ENCODE data around the gene KCNG4.

KCNG4 gene, protein sequence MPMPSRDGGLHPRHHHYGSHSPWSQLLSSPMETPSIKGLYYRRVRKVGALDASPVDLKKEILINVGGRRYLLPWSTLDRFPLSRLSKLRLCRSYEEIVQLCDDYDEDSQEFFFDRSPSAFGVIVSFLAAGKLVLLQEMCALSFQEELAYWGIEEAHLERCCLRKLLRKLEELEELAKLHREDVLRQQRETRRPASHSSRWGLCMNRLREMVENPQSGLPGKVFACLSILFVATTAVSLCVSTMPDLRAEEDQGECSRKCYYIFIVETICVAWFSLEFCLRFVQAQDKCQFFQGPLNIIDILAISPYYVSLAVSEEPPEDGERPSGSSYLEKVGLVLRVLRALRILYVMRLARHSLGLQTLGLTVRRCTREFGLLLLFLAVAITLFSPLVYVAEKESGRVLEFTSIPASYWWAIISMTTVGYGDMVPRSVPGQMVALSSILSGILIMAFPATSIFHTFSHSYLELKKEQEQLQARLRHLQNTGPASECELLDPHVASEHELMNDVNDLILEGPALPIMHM

GRCh38 chr16:84239909-84240308, at the start of gene KCNG4:
Gene KCNG4 (minus strand): TSS chr16:84240012. CDS start chr16:84237485, 2,527 bp downstream.
- no peak for DNase-seq

DNA sequence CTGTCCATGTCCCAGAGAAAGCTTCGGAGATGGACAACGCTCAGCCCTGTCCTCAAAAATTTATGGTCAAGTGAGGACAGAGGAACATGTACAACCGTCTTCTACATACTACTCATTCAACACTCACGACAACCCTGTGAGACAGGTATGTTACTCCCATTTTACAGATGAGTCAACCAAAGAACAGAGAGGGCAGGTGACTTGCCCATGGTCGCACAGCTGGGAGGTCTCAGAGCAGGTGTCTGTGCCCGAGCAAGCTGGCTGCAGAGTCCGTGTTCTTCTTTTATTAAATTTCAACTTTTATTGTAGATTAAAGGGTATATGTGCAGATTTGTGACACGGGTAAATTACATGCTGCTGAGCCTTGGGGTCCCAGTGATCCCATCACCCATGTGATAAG, 49.1 kb upstream of the KCNG4 start:
- DNase-seq = no peak

GRCh38 chr16:84286578-84287240, 46.9 kb upstream of the KCNG4 start:
- no peak for DNase-seq

DNA sequence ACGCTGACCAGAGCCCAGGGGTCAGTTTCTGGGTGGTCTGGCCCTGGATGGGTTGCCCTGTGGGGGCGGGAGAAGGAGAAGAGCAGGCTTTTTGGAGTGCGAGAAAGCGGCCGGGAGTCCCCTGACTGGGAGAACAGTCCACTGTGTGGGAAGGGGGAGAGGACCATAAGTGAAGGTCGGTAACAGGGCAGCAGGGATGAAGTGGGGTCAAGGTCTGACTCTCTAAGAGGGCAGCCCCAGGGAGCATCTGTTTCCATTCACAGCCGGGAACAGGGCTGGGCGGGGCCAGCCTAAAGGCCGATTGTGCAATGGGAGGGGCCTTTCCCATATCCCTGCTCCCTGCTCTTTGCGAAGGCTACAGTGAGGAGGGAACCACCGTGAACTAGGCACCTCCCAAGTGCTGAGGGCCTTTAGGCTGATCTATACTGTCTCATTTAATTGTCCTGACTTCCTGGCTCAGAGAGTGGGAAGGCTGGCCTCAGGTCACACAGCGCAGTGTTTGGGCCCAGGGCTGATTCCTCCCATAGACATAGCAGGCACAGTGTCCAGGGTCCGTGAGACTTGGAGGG, 44.4 kb upstream of the KCNG4 start:
- DNase-seq = no peak

DNA sequence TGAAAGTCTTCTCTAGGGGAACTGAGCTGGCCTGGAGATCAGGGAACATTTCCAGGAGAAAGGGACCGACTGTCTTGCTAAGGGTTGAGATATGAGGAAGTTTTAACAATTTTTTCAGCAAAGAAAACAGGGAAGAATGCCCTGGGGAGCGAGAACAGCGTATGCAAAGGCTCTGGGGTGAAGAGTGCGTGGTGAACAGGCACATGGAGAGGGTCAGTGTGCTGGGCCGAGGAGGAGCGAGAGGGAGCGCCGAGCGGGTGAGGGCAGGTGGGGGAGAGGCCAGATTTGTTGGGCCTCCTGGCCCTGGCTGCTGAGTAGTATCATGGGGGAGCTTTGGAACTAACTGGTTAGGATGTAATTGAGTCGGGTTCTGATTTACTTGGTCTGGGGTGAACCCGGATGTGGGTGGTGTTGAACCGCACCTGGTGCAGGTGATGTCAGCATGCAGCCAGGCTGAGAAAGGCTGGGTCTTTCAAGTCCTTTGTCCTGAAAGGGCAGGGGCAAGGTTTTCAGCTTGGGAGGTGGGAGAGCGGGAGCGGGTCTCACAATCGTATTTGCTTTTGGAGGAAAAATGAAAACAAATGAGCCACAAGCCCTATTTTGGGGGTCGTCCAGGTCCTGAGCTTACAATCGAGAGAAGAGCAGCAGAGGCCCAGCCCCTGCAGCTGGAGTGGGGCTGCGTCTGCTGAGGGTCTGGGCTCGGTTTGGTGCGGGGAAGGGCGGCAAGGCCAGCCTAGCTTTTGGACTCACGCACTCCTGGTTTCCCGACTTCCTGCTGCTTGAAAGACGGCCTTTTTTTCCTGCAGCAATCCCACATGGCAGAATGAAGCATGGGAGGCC, 43.7 kb upstream of the KCNG4 start:
- no peak for DNase-seq

DNA sequence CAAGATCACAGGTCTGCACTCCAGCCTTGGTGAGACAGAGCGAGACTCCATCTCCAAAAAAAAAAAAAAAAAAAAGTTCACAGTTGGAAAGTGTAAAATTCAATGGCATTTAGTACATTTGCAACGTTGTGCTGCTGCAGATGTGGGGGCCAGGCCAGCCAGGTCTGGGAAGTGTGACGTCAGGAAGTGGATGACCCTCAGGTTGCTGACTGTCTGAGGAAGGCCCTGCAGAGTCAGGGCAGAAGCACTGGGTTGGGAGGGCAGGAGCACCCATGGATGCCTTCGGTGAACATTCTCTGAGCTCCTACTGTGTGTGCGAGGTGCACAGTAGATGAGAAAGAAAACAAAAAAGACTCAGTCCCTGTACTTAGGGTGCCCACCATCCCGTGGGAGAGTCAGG, 42.7 kb upstream of the KCNG4 start:
- no peak for DNase-seq

GRCh38 chr16:84281074-84281473, 41.3 kb upstream of the KCNG4 start:
- DNase-seq = no peak

DNA sequence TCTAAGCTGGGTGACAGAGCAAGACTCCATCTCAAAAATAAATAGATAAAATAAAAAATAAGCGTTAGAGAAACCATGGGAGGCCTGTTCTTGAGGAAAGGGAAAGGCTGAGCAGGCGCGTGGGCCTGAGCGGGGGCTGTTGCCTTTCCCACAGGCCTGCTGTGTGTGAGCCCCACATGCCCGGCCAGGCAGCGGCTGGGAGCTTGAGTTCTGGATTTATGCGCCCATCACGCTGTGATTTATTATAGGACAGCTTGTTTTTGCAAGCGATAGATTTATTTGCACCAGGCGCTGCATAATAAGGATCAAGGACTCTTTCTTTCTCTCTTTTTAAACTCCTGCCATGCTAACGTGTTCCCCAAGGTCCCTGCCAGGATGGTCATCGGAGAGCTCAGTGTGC, 40.1 kb upstream of the KCNG4 start:
- no peak for DNase-seq

DNA sequence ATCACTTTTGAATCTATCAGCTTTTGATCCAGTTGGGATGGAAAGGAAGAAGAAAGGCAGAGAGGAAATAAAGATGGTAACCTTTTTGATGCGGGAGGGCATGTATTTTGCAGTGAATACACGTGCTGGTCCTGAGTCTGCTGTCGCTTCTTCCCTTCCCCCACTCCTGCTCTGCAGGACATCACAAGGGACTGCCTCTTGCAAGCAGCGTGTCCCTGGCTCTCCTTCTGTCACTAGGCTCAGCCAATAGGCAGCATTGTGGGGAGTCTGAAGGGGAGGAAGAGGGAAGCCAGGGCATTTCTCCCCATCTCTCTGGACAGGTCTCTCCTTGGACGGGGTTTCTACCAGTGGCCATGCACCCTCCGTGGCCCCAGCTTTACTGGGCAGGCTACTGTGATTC, 39.2 kb upstream of the KCNG4 start:
- DNase-seq = no peak

DNA sequence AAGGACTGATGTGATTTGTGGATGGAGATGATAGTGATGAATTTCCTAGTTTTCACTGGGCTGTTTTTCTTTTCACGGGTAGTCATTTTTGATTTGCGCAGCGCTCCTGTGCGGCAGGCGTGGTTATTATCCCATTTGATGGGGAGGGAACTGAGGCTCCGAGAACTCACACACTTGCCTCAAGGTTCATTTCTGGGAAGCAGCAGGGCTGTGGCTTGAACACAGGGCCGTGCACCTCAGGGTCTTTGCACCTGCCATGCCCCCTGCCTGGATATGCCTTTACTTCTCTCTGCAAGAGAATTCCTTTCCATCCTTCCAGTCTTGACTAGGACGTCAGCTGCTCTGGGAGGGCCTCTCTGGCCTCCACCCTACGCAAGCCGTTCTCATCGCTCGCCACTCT, 38.5 kb upstream of the KCNG4 start:
- DNase-seq = no peak

- DNase-seq = peak; percentile 81 to 83
Observed at GRCh38 chr16:84277244-84277823, 37.5 kb upstream of the KCNG4 start.

GRCh38 chr16:84275585-84276151, 35.9 kb upstream of the KCNG4 start:
- DNase-seq = no peak

- no peak for DNase-seq
Observed at GRCh38 chr16:84274515-84274914, 34.7 kb upstream of the KCNG4 start.

GRCh38 chr16:84272740-84273320, 33.0 kb upstream of the KCNG4 start:
- DNase-seq = no peak

- no peak for DNase-seq
Observed at GRCh38 chr16:84271866-84272265, 32.1 kb upstream of the KCNG4 start.

DNA sequence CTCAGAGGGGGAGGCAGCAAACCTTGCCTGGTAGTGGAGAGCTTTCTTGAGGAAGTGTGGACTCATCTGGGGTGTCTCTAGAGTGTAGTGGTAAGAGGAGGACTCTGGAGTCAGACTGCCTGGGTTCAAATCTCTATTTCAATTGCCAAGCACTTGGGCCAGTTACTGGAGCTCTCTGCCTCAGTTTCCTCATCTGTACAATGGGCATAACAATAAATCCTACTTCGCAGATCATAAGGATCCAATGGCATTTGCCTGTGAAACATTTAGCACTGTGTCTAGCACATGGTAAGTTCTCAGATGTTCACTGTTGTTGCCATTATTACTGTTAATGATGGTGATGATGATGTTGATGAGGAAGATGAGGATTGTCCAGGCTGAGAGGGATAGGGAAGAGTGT, 31.2 kb upstream of the KCNG4 start:
- DNase-seq = no peak

GRCh38 chr16:84270531-84270930, 30.7 kb upstream of the KCNG4 start:
- no peak for DNase-seq

- no peak for DNase-seq
Observed at GRCh38 chr16:84270071-84270470, 30.3 kb upstream of the KCNG4 start.

- no peak for DNase-seq
Observed at GRCh38 chr16:84268291-84269040, 28.7 kb upstream of the KCNG4 start.

DNA sequence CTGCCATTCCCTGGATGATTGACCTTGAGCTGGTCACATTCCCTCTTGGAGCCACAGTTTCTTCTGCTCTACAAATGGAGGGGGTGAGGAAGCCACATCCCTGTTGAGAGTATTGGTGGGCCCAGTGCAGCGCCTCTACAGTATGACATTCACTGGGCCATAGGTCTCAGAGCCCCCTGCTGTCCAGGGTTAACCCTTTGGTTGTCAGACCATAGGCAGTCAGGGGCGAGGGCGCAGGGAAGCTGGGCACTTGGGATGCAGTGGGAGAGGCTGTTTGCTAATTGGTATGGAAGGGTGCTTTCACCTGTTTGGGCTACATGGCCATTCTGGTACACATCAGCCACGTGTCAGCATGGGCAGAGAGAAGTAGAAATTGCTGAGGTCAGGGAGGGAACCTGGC, 27.6 kb upstream of the KCNG4 start:
- no peak for DNase-seq

GRCh38 chr16:84266451-84266850, 26.6 kb upstream of the KCNG4 start:
- DNase-seq = peak; percentile 9 to 27

All from activated CD4-positive, alpha-beta T cell treated with anti-CD3 and anti-CD28 coated beads, Interleukin-2, amount 50 U/mL, for 48 hours (primary cell).